ENCODE results near the gene HFE. TPM values are rescaled to one million over a fixed set of nuclear protein-coding genes. Genes with fewer than 3 reads are reported as not detected.
A peak's percentile ranks its signal among the peaks of the same experiment; 100 is the strongest.

HFE gene, protein sequence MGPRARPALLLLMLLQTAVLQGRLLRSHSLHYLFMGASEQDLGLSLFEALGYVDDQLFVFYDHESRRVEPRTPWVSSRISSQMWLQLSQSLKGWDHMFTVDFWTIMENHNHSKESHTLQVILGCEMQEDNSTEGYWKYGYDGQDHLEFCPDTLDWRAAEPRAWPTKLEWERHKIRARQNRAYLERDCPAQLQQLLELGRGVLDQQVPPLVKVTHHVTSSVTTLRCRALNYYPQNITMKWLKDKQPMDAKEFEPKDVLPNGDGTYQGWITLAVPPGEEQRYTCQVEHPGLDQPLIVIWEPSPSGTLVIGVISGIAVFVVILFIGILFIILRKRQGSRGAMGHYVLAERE
- total RNA-seq = 9.2 TPM
- long read RNA-seq, full-length matches to known transcripts = 1 of 1 reads
- long read RNA-seq, partial matches to known transcripts = 0 of 1 reads
- long read RNA-seq, other reads (novel, unspliced or antisense) = 0 of 1 reads

DNA sequence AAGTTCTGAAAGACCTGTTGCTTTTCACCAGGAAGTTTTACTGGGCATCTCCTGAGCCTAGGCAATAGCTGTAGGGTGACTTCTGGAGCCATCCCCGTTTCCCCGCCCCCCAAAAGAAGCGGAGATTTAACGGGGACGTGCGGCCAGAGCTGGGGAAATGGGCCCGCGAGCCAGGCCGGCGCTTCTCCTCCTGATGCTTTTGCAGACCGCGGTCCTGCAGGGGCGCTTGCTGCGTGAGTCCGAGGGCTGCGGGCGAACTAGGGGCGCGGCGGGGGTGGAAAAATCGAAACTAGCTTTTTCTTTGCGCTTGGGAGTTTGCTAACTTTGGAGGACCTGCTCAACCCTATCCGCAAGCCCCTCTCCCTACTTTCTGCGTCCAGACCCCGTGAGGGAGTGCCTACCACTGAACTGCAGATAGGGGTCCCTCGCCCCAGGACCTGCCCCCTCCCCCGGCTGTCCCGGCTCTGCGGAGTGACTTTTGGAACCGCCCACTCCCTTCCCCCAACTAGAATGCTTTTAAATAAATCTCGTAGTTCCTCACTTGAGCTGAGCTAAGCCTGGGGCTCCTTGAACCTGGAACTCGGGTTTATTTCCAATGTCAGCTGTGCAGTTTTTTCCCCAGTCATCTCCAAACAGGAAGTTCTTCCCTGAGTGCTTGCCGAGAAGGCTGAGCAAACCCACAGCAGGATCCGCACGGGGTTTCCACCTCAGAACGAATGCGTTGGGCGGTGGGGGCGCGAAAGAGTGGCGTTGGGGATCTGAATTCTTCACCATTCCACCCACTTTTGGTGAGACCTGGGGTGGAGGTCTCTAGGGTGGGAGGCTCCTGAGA, at the start of gene HFE:
TSS of gene HFE (plus strand) at position 146 of the 832 bp plus-strand sequence. CDS start at position 158, 12 bp downstream.
- H3K9me3 ChIP-seq = no peaks in the 10 kb centered on the region
- DNase-seq (peak; percentile 79), ATAC-seq (peak; percentile 82)
- H3K27me3 ChIP-seq = no peaks in the 10 kb centered on the region
- TF ChIP-seq, protein P1, sequence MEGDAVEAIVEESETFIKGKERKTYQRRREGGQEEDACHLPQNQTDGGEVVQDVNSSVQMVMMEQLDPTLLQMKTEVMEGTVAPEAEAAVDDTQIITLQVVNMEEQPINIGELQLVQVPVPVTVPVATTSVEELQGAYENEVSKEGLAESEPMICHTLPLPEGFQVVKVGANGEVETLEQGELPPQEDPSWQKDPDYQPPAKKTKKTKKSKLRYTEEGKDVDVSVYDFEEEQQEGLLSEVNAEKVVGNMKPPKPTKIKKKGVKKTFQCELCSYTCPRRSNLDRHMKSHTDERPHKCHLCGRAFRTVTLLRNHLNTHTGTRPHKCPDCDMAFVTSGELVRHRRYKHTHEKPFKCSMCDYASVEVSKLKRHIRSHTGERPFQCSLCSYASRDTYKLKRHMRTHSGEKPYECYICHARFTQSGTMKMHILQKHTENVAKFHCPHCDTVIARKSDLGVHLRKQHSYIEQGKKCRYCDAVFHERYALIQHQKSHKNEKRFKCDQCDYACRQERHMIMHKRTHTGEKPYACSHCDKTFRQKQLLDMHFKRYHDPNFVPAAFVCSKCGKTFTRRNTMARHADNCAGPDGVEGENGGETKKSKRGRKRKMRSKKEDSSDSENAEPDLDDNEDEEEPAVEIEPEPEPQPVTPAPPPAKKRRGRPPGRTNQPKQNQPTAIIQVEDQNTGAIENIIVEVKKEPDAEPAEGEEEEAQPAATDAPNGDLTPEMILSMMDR (IDR thresholded peaks at IDR 0.05) = no peak
- no peaks in the 10 kb centered on the region for H3K36me3 ChIP-seq
- intact Hi-C loops (cut with DNase I) = no loop called here
- peaks cover 10% of the 10 kb centered on the region for H3K4me1 ChIP-seq
- H3K4me3 ChIP-seq = peak within 1 kb of the TSS; percentile 74
- peak within 1 kb of the TSS; percentile 91 for H3K27ac ChIP-seq

DNA sequence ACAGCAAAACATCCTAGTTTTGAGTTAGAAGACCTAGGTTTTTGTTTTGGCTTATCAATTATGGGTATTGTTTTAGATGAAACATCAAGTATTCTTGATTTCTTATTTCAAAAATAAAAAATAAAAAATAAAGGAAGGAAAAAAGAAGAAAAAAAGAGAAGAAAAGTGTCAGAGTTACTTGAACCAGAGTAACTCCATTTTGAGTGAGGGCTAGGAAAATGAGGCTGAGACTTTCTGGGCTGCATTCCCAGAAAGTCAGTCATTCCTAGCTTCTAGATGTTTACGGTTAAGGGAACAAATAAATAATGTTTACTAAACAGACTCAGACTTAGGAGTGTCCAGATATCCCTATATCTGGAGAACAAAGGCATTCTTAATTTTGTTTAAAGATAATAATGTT, 45.3 kb upstream of the HFE start:
- Histone ChIP-seq H3K27ac (no peak overlapping the region), H3K36me3 (no peaks in the 10 kb centered on the region), H3K27me3 (no peaks in the 10 kb centered on the region), H3K4me1 (peaks cover 9% of the 10 kb centered on the region), H3K9me3 (no peaks in the 10 kb centered on the region), H3K4me3 (no peak overlapping the region)
- intact Hi-C loops (cut with DNase I) = no loop called here
- no peak for ATAC-seq
- TF ChIP-seq, protein P1 (IDR thresholded peaks at IDR 0.05) = no peak
- no peak for DNase-seq

DNA sequence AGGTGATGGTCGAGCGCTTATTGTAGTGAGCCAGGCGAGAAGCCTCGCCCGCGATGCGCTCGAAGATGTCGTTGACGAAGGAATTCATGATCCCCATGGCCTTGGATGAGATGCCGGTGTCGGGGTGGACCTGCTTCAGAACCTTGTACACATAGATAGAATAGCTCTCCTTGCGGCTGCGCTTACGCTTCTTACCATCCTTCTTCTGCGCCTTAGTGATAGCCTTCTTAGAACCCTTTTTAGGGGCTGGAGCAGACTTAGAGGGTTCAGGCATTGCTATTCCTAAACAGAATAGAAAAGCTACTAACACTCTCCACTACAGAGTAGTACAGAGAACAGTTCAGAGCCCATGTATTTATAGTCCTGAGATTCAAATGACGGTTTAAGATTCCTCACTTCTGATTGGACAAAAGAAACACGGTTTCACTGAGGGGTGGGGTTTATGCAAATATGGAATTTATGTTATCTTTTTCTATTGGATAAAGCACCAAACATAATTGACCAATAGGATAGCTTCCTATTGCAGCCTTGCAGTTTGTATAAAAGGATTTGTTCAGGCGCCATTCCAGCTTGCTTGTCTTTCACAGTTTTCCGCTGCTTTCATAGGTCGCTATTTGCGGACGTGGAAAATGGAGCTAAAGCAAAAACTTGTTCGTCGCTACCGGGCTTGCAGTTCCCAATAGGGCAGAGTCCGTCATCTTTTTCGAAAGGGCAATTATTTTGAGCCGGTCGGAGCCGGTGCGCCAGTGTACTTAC, 43.7 kb upstream of the HFE start:
- H3K27me3 ChIP-seq = no peaks in the 10 kb centered on the region
- ATAC-seq (peak; percentile 89), DNase-seq (peak; percentile 74)
- intact Hi-C loops (cut with DNase I) = no loop called here
- peak overlapping the region; percentile 57 for H3K4me3 ChIP-seq
- peak overlapping the region; percentile 90 for H3K27ac ChIP-seq
- peaks cover 9% of the 10 kb centered on the region for H3K4me1 ChIP-seq
- TF ChIP-seq, protein P1 (IDR thresholded peaks at IDR 0.05) = no peak
- no peaks in the 10 kb centered on the region for H3K36me3 ChIP-seq
- no peaks in the 10 kb centered on the region for H3K9me3 ChIP-seq

DNA sequence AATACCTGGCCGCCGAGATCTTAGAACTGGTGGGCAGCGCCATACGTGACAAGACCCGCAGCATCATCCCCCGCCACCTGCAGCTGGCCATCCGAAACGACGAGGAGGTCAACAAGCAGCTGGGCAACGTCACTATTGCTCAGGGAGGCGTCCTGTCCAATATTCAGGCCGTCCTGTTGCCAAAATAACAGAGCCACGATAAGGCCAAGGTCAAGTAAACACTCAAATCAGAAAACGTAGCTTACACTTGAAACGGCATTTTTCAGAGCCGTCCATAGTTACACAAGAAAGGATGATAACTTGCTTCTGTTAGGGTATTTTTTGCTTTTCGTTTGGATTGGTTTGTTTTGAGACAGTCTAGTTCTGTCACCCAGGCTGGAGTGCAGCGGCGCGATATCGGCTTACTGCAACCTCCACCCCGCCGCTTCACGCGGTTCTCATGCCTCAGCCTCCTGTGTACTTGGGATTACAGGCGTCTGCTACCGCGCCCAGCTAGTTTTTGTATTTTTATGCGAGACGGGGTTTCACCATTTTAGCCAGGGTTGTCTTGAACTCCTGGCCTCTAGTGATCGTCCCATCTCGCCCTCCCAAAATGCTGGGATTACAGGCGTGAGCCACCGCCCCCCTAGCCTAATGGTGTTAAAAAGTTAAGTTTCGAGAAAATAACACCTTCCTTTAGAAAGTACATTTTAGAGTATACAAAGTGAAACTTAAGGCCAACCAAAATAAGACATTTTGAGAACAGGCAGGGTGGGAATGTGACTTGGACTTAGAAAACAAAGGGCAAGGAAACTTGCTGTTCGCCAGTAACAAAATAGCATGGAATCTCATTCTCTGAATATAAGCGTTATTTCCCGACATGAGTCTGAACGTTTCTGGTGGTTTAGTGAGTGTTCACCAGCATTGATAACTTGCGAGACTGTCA, 42.8 kb upstream of the HFE start:
- TF ChIP-seq, protein P1 (IDR thresholded peaks at IDR 0.05) = no peak
- peak; percentile 79 for DNase-seq
- no peaks in the 10 kb centered on the region for H3K36me3 ChIP-seq
- peak overlapping the region; percentile 57 for H3K4me3 ChIP-seq
- ATAC-seq = peak; percentile 29
- no peaks in the 10 kb centered on the region for H3K27me3 ChIP-seq
- H3K9me3 ChIP-seq = no peaks in the 10 kb centered on the region
- peaks cover 9% of the 10 kb centered on the region for H3K4me1 ChIP-seq
- peak overlapping the region; percentile 90 for H3K27ac ChIP-seq
- intact Hi-C loops (cut with DNase I) = no loop called here

Data from upper lobe of right lung (tissue), 1 donor.